Measurements from ENCODE around the gene KCTD20. TPM values are rescaled to one million over a fixed set of nuclear protein-coding genes. Genes with fewer than 3 reads are reported as not detected.

KCTD20 gene
- total and polyA plus RNA-seq, 10 of the 15 experiments (the other 5 are each of a cell fraction or from before 2014, with no cell fraction given), result 18.1 to 77.0 (median 50.5) TPM

DNA sequence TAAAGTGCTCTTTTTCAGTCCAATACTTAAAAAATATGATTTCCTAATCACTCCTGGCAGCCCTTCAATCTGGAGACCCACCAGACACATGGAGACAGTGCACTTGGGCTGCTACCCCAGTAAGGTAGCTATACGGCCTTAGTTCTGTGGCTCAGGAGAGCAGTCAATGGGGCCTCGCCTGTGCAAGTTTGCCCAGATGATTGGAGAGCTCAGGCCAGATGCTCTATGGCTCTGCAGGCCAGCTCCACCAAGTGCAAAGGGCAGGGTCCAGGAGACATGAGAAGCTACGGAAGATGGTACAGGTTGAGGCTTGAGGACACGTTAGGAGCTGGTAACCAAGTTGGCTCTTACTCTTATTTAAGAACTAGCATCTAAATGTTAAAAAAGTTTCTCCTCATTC lies 73.8 kb downstream of the KCTD20 start:
- no TSS peak for BruUV-seq (replicated peaks)
- no peak for FAIRE-seq
- ChIA-PET SMC1A (ENCODE audit: uncharacterized antibody, unreplicated experiment) (interaction anchor here (0.7 to 1.6 kb wide), 7 partner anchors 12 to 250 kb away, joined by 3 to 6 read pairs (median 3); no protein-coding TSS in a partner anchor), RAD21 (ENCODE audit: unreplicated experiment) (interaction anchor here (1.0 to 1.7 kb wide), 2 partner anchors 27 to 90 kb away, joined by 3 to 6 read pairs; no protein-coding TSS in a partner anchor), POLR2A (interaction anchor here (0.5 to 0.8 kb wide), 4 partner anchors 29 to 1402 kb away, joined by 3 to 5 read pairs (median 4); no protein-coding TSS in a partner anchor), CTCF (interaction anchor here (0.9 to 2.0 kb wide), 7 partner anchors 12 to 501 kb away, joined by 3 to 6 read pairs (median 4); no protein-coding TSS in a partner anchor)
- Histone ChIP-seq H3K27ac (ENCODE audit: control insufficient read depth, insufficient read depth) (no peak overlapping the region), H3K36me3 (ENCODE audit: control insufficient read depth in 2 of 2, insufficient read depth in 2 of 2, low read length in 1 of 2) (peaks cover 2 to 19% of the 10 kb centered on the region in 2 experiments), H3K4me2 (ENCODE audit: control insufficient read depth, insufficient read depth) (no peak overlapping the region), H3K9ac (ENCODE audit: control insufficient read depth, insufficient read depth, low read length) (no peak overlapping the region), H2AFZ (ENCODE audit: control insufficient read depth, low read depth, low read length) (no peak overlapping the region), H3K4me3 (no peak overlapping the region), H3K79me2 (ENCODE audit: control insufficient read depth, insufficient read depth, low read length) (no peaks in the 10 kb centered on the region), H3K27me3 (replicated peaks in 1 of 2; ENCODE audit: control insufficient read depth in 2 of 2, insufficient read depth in 2 of 2, low read length in 1 of 2) (no peaks in the 10 kb centered on the region), H3K9me3 (replicated peaks; ENCODE audit: control insufficient read depth, insufficient read depth, low read length) (no peaks in the 10 kb centered on the region), H4K20me1 (ENCODE audit: control insufficient read depth, insufficient read depth) (no peaks in the 10 kb centered on the region), H3K4me1 (ENCODE audit: control insufficient read depth, insufficient read depth, low read length) (peaks cover 3% of the 10 kb centered on the region; the same call in 1 of the 2 replicates)
- WGBS (ENCODE audit: insufficient coverage, insufficient replicate concordance, low lambda C conversion rate, missing lambda C conversion rate), result 92% methylated on average over 4 of the region's 4 CpGs
- intact Hi-C loops (cut with micrococcal nuclease; ENCODE audit: unreplicated experiment), result no loop called here
- in situ Hi-C loops (cut with MboI), result no loop called here
- DNase-seq (ENCODE audit: low read depth, low spot score), result no peak
- ATAC-seq, result no peak
- no peak for TF ChIP-seq RAD21 (IDR thresholded peaks at IDR 0.05; ENCODE audit: insufficient read depth, low read depth, low read length)
- TF ChIP-seq ZSCAN29 (IDR thresholded peaks at IDR 0.05), result no peak
- TF ChIP-seq ESRRA (IDR thresholded peaks at IDR 0.05; ENCODE audit: low read length), result no peak
- no peak for TF ChIP-seq ATF7 (IDR thresholded peaks at IDR 0.05; ENCODE audit: low read depth)
- TF ChIP-seq, protein P1, sequence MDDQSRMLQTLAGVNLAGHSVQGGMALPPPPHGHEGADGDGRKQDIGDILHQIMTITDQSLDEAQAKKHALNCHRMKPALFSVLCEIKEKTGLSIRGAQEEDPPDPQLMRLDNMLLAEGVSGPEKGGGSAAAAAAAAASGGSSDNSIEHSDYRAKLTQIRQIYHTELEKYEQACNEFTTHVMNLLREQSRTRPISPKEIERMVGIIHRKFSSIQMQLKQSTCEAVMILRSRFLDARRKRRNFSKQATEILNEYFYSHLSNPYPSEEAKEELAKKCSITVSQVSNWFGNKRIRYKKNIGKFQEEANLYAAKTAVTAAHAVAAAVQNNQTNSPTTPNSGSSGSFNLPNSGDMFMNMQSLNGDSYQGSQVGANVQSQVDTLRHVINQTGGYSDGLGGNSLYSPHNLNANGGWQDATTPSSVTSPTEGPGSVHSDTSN (IDR thresholded peaks at IDR 0.05; ENCODE audit: insufficient replicate concordance, low read depth, low read length), result no peak
- TF ChIP-seq SUPT20H (IDR thresholded peaks at IDR 0.05; ENCODE audit: borderline replicate concordance, control insufficient read depth, low read depth, low read length), result no peak
- no peak for TF ChIP-seq YBX1 (IDR thresholded peaks at IDR 0.05)
- TF ChIP-seq PAX5 (IDR thresholded peaks at IDR 0.05; ENCODE audit: borderline replicate concordance, low read depth, low read length), result no peak
- no peak for TF ChIP-seq TCF3 (IDR thresholded peaks at IDR 0.05; ENCODE audit: borderline replicate concordance, insufficient read depth, low read depth, low read length)
- no peak for TF ChIP-seq ZNF217 (IDR thresholded peaks at IDR 0.05)
- TF ChIP-seq CUX1 (IDR thresholded peaks at IDR 0.05; ENCODE audit: insufficient replicate concordance, low read depth, low read length), result no peak
- no peak for TF ChIP-seq USF2 (IDR thresholded peaks at IDR 0.05; ENCODE audit: borderline replicate concordance, low read depth, low read length)
- TF ChIP-seq ZNF687 (IDR thresholded peaks at IDR 0.05), result no peak
